ENCODE measurements around the gene FBLN1.
A peak's percentile ranks its signal among the peaks of the same experiment; 100 is the strongest.
"Not testable (repeated sequence)": the region's sequence is repeated elsewhere in the genome, so short reads cannot be mapped to it uniquely, and the experiment has no call there.

Gene FBLN1

DNA sequence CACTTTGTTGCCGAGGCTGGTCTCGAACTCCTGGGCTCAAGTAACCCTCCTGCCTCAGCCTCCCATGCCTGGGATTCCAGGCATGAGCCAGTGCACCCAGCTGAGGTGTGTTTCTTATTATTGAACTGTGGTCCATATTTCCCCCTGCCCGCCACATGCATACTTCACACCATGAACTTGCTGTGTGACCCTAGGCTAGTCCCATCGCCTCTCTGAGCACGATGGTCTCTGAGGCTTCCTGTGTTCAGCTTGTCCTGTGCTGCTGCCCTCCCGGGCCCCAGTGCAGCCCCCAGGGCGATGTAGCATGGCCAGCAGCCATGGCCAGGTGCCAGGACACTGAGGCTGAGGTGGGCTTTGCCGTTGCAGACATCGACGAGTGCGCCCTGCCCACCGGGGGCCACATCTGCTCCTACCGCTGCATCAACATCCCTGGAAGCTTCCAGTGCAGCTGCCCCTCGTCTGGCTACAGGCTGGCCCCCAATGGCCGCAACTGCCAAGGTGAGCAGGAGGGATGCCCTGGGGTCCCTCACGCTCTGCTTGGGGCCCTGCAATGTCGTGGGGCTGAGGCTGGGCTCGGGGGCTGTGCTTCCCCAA is 45.7 kb downstream of the FBLN1 start:
- DNase-seq (ENCODE audit: low read depth in 2 of 2): no peak

DNA sequence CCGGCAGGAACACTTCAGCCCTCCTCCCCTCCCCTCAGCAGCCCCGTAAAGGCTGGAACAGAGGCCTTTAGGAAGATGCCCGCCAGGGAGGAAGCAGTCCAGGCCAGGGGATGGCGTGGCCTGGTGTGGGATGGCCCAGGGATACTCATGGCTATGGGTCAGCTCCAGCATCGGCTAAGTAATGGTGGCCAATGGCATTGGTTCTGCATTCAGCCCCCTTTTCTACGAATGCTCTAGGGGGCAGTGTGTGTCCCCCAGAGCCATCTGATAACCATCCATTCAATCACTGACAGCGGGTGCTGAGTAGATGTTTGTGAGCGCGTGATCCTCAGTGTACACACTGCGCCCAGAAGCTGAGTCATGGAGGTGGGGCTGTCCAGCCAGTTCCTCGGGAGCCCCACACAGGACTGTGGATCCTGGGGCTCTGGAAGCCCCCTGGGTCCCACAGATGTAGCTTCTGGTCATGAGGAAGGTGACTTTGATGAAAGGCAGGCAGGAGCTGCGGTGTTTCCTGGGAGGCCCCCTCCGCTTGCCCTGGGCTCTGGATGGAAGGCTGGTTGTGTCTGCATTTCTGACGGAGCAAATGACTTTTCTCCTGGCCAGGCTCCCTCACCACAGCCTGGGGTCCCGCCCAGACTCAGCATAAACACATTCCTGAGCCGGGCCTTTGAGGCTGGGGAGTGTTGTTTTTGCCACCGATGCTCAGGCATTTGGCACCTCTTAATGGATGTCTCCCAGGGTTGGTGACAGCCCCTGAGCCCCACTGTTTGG is 46.5 kb downstream of the FBLN1 start:
- DNase-seq (ENCODE audit: low read depth in 2 of 2): no peak

DNA sequence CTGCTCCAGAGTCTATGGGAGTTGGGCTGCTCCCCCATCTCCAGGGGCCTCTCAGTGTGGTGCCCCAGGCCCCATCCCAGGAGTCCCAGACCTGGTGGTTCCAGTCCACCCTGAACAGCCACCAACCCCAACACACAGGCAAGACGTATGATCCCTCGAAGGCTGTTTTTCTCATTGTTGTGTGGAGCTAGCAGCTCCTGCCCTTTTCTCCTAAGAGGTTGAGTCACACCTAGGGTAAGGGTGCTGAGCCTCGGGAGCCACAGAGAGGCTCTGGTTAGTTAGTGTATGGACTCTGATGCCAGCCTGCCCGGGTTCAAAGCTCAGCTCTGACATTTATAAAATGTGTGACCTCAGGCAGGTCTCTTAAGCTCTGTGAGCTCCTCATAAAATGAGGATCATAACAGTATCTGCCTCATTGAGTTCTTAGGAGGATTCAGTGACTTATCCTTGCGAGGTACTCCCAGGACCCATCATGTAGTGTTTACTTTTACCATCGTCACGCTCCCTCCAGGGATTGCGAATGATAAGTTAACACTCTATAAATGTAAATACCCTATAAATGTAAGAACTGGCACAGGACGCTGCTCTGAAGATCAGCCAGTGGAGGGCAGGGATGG is 47.2 kb downstream of the FBLN1 start:
- no peak for DNase-seq (ENCODE audit: low read depth in 2 of 2)

DNA sequence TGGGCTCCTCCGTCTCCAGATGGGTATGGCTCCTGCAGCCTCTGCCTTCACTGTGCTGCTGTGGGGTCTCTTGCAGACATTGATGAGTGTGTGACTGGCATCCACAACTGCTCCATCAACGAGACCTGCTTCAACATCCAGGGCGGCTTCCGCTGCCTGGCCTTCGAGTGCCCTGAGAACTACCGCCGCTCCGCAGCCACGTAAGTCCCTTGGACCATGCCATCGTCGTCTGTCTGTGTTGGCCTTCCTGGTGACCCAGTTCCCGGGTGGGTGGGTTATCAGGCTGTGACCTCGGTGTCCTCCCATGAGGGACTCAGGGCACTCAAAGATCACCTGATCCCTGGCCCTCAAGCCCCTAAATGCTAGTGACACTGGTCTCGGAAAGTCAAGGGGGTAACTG is 47.7 kb downstream of the FBLN1 start:
- DNase-seq (ENCODE audit: low read depth in 2 of 2): no peak

DNA sequence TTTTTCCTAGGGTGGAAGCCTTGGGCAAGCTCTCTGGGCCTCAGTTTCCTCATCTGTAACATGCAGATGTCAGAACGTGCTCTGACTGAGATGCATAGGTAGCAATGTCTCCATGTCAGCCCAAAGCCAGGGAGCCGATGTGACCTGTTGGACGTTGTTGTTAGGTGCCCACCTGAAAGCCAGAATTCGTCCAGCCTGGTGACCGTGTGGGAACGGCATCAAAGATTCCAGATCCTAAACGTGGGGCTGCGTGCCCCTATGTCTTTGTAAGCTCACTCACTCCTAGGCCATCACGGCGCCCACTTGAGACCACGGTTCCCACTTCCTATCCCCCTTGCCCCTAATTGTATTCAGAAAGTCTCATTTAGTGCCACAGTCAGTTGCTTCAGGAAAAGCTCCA is 48.2 kb downstream of the FBLN1 start:
- no peak for DNase-seq (ENCODE audit: low read depth in 2 of 2)

DNA sequence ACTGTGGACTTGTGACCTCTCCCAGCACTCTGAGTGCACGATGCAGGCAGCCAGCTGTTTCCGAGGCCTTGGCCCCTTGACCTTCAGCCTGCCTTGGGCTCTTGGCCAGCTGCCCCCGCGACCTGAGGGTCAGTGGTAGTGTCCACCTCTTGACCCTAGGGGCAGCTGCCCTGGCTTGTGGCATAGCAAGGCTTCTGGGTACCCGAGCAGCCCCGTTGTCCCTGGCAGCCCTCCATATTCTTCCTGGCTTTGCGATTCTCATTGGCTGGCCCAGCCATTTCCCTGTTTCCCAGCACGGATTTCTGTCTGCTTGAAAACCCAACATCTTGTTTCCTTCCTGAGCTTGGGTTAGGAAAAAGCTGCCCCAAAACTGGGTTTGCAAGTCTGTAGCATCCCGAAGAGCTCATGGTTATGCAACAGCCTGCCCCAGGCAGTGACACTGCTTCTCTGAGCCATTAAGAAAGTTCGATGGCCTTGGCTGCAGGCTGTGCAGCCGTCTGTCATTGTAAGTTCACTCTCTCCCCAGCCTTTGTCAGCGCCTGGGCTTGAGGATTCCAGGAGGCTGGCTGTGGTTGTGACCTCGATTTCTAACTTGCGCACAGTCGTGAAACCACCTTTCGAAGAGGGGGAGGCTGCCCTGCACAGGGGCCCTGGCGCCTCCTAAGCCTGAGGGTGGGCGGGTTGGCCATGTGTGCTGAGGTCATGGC is 48.8 kb downstream of the FBLN1 start:
- no peak for DNase-seq (ENCODE audit: low read depth in 2 of 2)

DNA sequence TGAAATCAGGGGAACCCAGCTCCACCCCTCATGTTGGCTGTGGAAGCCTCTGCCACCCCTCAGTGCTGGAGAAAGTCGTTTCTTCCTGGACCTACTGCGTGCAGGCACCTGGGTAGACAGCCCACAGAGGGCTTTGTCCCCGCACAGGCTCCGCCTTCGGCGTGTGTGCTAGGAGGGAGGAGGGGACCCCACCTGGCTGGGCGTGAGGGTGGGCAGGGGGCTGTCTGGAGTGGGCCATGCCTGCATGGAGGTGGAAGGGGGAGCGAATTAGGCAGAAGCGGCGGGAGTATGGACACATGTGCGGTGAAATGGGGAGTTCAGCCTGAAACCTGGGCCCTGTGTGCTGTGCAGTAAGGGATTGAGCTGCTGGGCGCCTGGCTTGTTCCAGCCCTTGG is 49.3 kb downstream of the FBLN1 start:
- no peak for DNase-seq (ENCODE audit: low read depth in 2 of 2)

DNA sequence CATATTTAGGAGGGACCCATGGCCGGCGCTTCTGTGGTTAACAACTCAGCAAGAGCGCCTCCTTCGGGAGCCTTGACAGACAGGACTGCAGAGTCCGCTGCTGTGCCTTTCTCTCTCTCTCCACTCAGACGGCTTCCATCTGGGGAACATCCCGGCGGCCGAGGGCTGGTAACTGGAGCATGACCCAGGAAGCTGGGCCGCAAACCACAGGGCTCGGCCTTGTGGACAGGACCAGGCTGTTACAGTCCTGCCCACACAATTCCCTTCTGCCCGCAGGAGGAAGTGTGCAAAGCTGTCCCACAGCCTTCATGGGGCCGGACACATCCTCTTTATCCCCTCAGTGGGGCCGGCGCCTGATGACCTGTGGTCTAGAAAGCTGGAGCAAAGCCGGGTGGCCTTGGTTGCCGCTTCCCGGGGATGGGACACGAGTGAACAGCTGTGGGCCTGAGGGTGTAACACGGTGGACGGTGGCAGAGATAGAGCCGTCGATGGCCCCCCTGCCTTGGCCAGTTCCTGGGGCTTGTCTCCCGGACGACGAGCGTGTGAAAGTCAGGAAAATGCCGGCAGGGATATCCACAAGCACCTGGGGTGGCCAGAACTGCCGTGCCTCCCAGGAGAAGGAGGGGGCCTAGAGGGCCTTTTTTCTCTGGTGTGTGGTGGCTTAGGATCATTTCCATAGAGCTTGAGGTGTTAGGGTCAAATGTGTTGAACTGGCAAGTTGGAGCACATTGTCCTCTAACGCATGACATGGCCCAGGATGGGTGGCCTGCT is 50.1 kb downstream of the FBLN1 start:
- DNase-seq (ENCODE audit: low read depth in 2 of 2): no peak

DNA sequence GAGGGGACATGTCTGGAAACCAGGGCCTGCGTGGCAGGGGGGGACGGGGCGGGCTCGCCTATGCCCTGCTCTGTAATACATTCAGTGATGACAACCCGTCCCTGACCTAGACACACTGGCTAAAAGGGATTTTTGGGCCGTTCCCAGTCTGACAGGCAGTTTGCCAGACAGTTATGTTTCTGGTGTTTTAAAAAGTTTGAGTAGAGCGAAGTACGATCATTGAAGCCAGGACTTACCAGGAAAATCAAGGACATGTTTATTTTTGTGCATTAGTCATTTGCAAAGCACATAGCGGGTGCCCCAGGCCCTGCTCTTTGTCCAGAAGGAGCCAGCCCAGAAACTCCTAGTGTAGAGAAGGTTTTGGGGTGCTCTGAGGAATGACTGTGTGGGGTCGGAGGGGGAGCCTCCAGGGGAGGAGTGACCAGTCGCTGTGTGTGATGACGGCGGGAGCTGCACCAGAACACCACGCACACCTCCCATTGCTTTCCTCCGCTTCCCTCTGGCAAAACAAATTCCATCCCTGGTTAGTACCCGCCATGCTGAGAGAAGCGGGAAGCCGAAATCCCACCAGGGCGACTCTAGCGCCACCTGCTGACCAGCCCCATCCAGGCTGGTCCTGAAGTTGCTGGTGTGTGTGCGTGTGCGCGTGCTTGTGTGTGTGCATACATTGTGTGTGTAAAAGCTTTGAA is 50.8 kb downstream of the FBLN1 start:
- peak in 1 of 2 donors; percentile 4 for DNase-seq (ENCODE audit: low read depth in 2 of 2)

DNA sequence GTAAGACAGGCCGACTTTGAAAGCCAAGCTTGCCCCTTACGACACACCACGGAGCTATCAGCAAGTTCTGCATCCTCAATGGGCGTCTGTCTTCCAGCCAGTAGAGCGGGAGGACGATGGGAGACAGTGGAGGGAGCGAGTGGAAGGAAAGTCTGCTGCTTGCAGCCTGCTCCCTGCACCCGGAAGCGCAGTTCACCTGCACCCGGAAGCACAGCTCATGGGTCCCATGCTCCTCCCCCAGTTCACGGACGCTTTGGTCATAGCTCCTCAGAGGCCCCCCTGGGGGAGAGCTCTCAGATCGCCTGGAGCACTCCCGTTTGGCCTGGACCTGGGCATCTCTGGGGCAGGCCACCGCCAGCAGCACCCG is 51.3 kb downstream of the FBLN1 start:
- DNase-seq (ENCODE audit: low read depth in 2 of 2): no peak

DNA sequence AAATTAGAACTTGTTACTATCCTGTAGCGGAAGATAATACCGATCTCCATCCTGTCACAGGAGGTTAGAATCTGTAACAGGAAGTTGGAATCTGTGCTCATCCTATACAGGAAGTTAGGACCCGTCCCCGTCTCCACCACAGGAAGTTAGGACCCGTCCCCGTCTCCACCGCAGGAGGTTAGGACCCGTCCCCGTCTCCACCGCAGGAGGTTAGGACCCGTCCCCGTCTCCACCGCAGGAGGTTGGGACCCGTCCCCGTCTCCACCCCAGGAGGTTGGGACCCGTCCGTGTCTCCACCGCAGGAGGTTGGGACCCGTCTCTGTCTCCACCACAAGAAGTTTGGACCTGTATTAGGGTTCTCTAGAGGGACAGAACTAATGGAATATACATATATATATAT is 52.2 kb downstream of the FBLN1 start:
- no peak for DNase-seq (ENCODE audit: low read depth in 2 of 2)

DNA sequence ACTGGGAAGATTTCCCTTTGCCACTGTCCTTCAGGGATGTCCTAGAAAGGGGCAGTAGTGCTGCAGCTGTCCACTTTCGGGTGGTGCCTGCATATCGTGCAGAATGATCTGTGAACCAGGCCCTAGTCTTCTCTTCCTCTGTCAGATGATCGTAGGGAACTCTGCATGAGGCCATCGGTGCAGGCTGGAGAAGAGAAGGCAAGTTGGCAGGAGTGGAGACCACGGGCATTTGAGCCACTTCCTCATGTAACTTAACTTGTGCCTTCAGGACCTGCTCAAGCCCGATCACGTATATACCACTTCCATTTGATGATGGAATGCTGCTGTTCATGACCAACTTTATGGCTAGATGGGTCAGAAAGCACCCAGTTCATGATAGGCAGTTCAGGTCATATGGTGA is 55.2 kb downstream of the FBLN1 start:
- not testable (repeated sequence) for DNase-seq (ENCODE audit: low read depth in 2 of 2)

DNA sequence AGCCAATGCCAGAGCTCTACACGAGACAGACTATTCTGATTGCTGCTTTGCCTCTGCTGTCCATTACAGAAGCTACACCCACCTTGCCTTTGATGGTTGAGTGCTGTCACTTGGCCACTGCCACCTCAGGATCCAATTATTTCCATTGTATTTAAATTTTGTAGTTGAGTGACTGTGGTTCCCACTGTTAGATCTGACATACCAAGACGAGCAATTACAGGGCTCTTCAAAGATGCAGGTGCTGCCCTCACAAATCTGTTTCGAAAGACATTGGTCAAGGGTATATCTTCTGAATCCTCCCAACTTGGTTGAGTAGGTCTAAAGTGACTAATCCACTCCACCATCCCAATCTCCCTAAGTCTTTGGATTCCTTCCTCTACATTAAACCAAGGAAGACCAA is 57.4 kb downstream of the FBLN1 start:
- DNase-seq (ENCODE audit: low read depth in 2 of 2): not testable (repeated sequence)

DNA sequence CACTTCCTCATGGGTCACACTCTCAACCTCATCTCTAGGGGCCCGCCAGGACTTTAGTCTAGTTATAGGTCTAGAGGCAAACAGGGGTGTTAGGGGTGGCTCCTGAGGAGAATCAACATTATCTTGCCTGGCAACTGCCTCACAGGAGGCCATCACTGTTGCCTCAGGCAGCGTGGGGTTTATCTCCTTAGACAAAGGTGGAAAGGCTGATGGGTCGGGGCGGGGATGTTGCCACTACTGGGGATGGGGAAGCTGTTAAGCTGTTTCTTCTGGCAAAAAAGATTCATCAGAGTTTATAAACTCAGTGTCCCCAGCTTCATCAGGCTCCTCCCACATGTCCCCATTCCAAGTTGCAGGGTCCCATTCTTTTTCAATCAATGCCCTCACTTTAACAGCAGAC is 58.1 kb downstream of the FBLN1 start:
- DNase-seq (ENCODE audit: low read depth in 2 of 2): not testable (repeated sequence)

DNA sequence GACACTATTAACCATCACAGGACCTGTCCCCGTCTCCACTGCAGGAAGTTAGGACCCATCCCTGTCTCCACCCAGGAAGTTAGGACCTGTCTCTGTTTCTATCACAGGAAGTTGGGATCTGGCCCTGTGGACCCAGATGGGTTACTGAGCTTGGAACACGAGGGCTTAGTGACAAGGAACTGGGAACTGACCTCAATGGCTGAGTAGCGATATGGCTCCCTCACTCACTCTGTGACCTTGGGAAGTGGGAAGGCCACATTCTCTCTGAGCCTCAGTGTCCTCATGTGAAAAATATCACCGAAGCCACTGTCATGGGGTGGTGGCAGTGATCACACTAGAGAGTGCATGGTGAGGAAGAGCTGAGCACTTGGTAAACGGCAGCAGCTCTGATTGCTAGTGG is 59.4 kb downstream of the FBLN1 start:
- no peak for DNase-seq (ENCODE audit: low read depth in 2 of 2)

DNA sequence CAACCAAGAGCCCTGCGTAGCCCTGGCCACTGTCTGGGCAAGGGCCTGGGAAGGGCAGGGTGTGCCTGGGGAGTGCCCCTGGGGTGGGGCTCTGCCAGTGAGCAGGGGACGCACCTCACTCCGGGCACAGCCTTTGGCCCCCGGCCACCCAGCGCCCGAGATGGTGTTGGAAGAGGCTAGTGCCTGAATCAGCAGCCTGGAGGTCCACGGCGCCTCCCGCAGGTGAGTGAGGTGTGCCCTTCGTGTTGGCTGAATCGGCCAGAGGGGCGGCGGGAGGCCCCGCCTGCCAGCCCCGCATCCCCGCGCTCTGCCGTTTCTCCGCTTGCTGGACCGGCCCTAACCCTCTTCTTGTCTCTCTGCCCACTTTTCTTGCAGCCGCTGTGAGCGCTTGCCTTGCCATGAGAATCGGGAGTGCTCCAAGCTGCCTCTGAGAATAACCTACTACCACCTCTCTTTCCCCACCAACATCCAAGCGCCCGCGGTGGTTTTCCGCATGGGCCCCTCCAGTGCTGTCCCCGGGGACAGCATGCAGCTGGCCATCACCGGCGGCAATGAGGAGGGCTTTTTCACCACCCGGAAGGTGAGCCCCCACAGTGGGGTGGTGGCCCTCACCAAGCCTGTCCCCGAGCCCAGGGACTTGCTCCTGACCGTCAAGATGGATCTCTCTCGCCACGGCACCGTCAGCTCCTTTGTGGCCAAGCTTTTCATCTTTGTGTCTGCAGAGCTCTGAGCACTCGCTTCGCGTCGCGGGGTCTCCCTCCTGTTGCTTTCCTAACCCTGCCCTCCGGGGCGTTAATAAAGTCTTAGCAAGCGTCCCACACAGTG is 60.1 kb downstream of the FBLN1 start:
- no peak for DNase-seq (ENCODE audit: low read depth in 2 of 2)

DNA sequence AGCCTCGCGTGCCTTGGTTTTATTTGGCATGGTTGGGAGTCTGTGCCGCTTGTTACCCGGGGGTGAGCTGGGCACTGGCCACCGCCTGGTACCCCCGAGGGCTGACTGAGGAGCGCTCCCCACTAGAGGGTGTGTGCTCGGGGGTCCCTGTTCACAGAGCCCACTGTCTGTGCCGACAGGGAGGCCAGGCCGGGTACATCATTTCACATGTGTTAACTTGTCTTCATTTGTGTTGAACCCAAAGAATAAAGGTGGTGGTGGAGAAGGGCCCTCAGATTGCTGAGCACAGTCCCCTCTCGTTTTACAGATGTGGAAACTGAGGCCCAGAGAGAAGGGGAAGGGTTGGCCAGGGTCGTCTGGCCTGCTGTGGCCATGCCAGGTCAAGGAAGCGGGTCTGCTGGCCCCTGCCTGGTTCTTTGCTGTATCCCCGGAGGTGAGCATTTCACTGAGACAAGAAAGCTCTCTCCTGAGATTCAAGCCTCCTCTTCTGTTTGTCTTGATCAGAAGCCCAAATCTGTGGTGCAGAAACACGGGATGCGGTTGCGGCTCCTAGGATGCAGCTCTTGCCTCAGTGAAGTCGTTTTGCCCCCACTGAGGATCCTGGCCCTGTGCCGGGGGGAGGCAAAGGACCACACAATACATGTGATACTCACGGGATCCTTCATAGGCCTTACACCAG is 60.8 kb downstream of the FBLN1 start:
- DNase-seq (ENCODE audit: low read depth in 2 of 2): no peak

DNA sequence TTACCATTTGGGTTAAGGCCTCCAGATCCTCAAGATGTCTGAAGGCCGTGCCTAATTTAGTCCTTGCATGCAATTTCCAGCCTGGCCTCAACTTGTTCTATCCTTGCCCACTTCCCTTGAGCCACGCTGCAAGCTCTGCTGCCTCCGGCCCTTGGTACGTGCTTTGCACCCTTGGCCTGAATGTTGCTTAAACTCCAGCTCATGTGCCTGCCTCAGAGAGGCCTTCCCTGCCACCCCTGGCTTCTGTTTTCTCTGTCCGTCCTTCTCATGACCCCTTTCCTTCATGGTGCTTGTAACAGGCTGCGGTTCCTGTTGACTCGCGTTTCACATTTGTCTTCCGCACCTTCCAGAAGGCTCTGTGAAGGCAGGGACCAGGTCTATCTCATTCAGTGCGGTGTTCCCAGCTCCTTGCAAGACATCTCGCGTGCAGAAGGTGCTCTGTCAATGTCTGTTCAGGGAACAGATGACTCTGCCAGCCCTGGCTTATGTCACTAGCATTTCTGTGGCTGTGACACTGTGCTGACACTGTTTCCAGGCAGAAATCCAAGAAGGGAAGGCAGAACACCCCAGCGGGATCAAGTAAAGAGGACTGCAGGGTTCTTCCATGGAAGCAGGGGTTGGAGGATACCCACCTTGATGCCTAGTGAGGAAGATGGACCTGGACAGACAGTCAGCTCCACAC is 61.8 kb downstream of the FBLN1 start:
- no peak for DNase-seq (ENCODE audit: low read depth in 2 of 2)

DNA sequence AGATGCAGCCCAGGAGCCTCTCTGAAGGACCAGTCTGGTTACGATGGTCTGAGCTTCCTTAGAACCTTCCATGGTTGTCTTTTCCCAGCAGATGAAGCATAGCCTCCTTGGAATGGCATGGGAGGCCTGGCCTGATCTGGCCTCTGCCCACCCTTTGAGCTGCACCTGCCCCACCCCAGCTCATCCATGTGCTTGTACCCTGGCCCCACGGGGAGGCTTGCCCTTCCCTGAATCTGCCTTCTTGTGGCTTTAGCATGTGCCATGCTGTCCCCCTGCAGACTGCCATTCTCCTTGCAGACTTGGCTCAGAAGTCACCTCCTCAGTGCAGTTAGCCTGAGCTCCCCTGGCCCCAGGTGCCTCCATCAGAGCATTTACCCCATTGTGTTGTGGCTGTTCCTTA is 62.5 kb downstream of the FBLN1 start:
- no peak for DNase-seq (ENCODE audit: low read depth in 2 of 2)
